ENCODE data around the gene MAGI2. TPM values are rescaled to one million over a fixed set of nuclear protein-coding genes. Genes with fewer than 3 reads are reported as not detected.

Gene MAGI2
- total RNA-seq, 1 donor from 2014 or later = 6.9 TPM

- Histone ChIP-seq H3K27me3 (no peaks in the 10 kb centered on the region), H3K9me3 (no peaks in the 10 kb centered on the region), H3K4me3 (no peak overlapping the region), H3K27ac (no peak overlapping the region), H3K4me1 (no peaks in the 10 kb centered on the region), H3K36me3 (no peaks in the 10 kb centered on the region)
- TF ChIP-seq POLR2A (IDR thresholded peaks at IDR 0.05) = no peak
- TF ChIP-seq POLR2AphosphoS5 (IDR thresholded peaks at IDR 0.05; ENCODE audit: insufficient read depth in 1 of 2, low read depth in 1 of 2) = no peak
- TF ChIP-seq CTCF (IDR thresholded peaks at IDR 0.05) = no peak
- intact Hi-C loops (cut with DNase I) = no loop called here
- no peak for DNase-seq (ENCODE audit: extremely low spot score in 2 of 2)
Measured at GRCh38 chr7:78563191-78563590, 890.3 kb downstream of the MAGI2 start.

DNA sequence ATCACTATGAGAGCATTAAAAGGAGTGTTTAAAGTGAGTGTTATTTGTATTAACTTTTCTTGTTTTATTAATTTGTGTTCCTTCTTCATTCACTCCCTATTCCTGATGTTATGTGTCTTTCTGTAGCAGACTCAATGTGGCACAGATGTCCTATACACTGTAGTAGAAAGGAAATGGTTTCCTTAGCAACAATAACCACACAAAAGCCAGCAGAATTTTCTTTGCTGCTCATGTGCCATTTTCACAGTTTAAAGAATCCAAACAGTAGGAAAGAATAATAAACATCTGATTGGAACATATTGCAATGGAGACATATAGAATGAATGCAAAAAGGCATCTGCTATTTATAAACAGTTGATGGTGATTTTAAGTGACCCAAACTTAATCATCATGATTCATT lies 891.3 kb downstream of the MAGI2 start:
- no peaks in the 10 kb centered on the region for H3K36me3 ChIP-seq
- H3K27me3 ChIP-seq = no peaks in the 10 kb centered on the region
- no peaks in the 10 kb centered on the region for H3K9me3 ChIP-seq
- no peaks in the 10 kb centered on the region for H3K4me1 ChIP-seq
- no peak overlapping the region for H3K27ac ChIP-seq
- no peak for DNase-seq (ENCODE audit: extremely low spot score in 2 of 2)
- intact Hi-C loops (cut with DNase I) = no loop called here
- TF ChIP-seq POLR2A (IDR thresholded peaks at IDR 0.05) (no peak), CTCF (IDR thresholded peaks at IDR 0.05) (no peak), POLR2AphosphoS5 (IDR thresholded peaks at IDR 0.05; ENCODE audit: insufficient read depth in 1 of 2, low read depth in 1 of 2) (no peak)
- no peak overlapping the region for H3K4me3 ChIP-seq

DNA sequence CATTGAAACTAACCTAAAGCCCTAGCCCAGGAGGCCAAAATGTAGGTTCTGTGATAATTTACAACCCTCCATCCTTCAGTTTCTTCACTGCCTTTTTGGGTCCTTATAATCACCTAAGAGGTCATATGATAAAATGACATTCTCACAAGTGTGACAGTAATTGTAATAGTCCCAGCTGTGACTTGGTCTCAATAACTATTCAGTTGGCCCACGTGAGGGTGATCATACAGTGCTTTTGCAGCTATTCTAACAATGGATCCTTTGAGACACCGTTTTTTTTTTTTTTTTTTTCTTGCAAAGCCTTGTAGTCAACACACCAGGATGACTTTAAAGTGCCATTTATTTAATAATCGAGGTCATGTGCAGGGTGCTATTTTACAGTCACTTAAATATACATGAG lies 894.9 kb downstream of the MAGI2 start:
- Histone ChIP-seq H3K36me3 (no peaks in the 10 kb centered on the region), H3K4me3 (no peak overlapping the region), H3K4me1 (no peaks in the 10 kb centered on the region), H3K9me3 (no peaks in the 10 kb centered on the region), H3K27ac (no peak overlapping the region), H3K27me3 (no peaks in the 10 kb centered on the region)
- TF ChIP-seq POLR2AphosphoS5 (IDR thresholded peaks at IDR 0.05; ENCODE audit: insufficient read depth in 1 of 2, low read depth in 1 of 2) (no peak), POLR2A (IDR thresholded peaks at IDR 0.05) (no peak), CTCF (IDR thresholded peaks at IDR 0.05) (no peak)
- intact Hi-C loops (cut with DNase I) = no loop called here
- DNase-seq (ENCODE audit: extremely low spot score in 2 of 2) = no peak

GRCh38 chr7:78543976-78544375 lies 909.5 kb downstream of the MAGI2 start:
- TF ChIP-seq POLR2A (IDR thresholded peaks at IDR 0.05) = no peak
- no peak for TF ChIP-seq POLR2AphosphoS5 (IDR thresholded peaks at IDR 0.05; ENCODE audit: insufficient read depth in 1 of 2, low read depth in 1 of 2)
- TF ChIP-seq CTCF (IDR thresholded peaks at IDR 0.05) = no peak
- intact Hi-C loops (cut with DNase I) = no loop called here
- no peaks in the 10 kb centered on the region for H3K9me3 ChIP-seq

DNA sequence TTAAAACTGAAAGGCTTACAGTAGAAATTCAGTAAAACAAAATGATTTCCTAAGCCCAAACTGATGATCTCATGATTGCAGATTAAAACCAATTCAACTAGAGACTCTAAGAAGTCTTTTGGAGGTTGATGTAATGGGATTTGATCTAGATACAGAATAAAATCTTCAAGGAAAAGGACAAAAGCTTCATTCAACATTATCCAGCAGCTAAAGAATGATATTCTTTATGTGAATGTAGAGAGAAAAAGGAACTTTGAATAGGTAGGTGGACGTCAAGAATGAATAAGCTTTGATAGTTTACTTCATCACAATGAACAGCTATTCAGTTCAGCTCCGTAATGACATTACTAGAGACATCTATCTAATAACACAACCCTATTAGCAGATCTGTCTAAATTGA lies 910.5 kb downstream of the MAGI2 start:
- H3K9me3 ChIP-seq = no peaks in the 10 kb centered on the region
- H3K4me1 ChIP-seq = no peaks in the 10 kb centered on the region
- H3K36me3 ChIP-seq = no peaks in the 10 kb centered on the region
- no peak overlapping the region for H3K4me3 ChIP-seq
- intact Hi-C loops (cut with DNase I) = no loop called here
- no peak overlapping the region for H3K27ac ChIP-seq
- DNase-seq (ENCODE audit: extremely low spot score in 2 of 2) = no peak
- TF ChIP-seq POLR2AphosphoS5 (IDR thresholded peaks at IDR 0.05; ENCODE audit: insufficient read depth in 1 of 2, low read depth in 1 of 2) (no peak), POLR2A (IDR thresholded peaks at IDR 0.05) (no peak), CTCF (IDR thresholded peaks at IDR 0.05) (no peak)
- no peaks in the 10 kb centered on the region for H3K27me3 ChIP-seq

More at GRCh38 chr7:78543976-78544375, 909.5 kb downstream of the MAGI2 start:
- H3K27me3 ChIP-seq = no peaks in the 10 kb centered on the region
- H3K27ac ChIP-seq = no peak overlapping the region
- no peak overlapping the region for H3K4me3 ChIP-seq
- no peaks in the 10 kb centered on the region for H3K36me3 ChIP-seq
- DNase-seq (ENCODE audit: extremely low spot score in 2 of 2) = no peak
- H3K4me1 ChIP-seq = no peaks in the 10 kb centered on the region
